ENCODE results near the gene FBXL7.

The FBXL7 gene

DNA sequence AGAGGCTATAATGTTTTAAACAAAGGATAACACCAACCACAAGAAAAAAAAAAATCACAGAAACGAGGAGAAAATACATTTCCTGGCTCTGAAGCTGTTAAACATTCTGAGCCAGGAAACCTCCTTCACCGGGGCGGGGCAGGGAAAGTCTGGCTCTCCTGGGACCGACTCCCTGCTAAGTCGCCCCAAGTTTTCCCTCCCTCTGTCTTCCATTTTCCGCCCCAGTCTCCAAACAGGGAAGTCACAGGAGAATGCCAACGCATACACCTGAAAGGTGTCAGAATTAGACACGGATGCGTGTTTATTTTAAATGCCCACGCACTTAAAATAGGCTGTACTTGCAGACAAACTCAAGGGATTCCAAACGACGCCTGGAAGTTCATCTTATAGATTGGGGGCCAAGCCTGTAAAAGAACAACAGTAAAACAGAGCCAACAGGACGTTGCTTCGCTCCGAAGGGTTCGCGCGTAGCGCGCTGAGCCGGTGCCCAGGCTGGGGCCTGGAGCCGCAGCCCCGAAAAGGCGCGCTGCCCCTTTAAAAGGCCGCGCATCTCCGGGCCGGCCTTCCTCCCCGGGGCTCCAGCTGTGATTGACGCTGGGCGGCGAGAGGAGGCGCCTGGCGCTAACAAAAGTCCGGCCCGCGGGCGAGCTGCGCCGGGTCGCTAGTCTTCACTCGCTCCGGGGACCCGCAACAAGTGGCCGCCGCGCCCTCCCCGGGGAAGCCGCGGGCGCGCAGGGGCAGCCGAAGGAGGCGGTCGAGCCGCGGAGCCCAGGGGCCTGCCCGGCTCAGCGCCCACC is at the start of gene FBXL7:
Gene FBXL7 (plus strand): TSS at position 653 of the 797 bp plus-strand sequence.
- H3K4me2 ChIP-seq (ENCODE audit: low read length) = no peak within 1 kb of the TSS

DNA sequence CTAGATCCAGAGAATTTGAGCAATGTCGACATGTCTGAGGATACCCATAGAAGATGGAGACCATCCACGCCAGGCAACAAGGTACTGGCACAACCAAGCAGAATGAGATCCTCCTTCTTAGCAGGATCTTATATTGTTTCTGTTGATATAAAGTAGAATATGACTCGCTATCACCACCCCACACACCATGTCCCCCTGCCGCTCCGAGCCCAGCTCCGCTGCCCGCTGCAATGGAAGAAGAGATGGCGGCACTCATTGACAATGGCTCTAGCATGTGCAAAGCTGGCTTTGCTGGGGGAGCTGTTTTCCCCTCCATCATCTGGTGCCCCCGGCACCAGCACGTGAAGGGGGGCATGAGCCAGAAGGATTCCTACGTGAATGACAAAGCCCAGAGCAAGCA is 49.5 kb upstream of the FBXL7 start:
- Histone ChIP-seq H3K9me3 (ENCODE audit: low read length) (no peaks in the 10 kb centered on the region), H3K36me3 (ENCODE audit: insufficient read depth, low read length) (no peaks in the 10 kb centered on the region), H3K27ac (ENCODE audit: low read depth, low read length, poor library complexity, severe bottlenecking) (no peak overlapping the region), H3K9ac (ENCODE audit: low read length) (no peak overlapping the region), H3K27me3 (ENCODE audit: insufficient read depth, low read length) (no peaks in the 10 kb centered on the region), H3K4me2 (ENCODE audit: low read length) (no peak overlapping the region), H4K20me1 (ENCODE audit: insufficient read depth, low read length) (no peaks in the 10 kb centered on the region), H3K9me2 (ENCODE audit: low read depth, low read length) (no peaks in the 10 kb centered on the region), H2AFZ (ENCODE audit: low read length) (no peak overlapping the region), H3K4me1 (ENCODE audit: insufficient read depth, low read length, severe bottlenecking) (no peaks in the 10 kb centered on the region), H3K4me3 (ENCODE audit: low read depth, low read length, poor library complexity, severe bottlenecking) (no peak overlapping the region), H3F3A (ENCODE audit: insufficient read depth, low read length) (no peaks in the 10 kb centered on the region), H3K79me2 (ENCODE audit: insufficient read depth, low read length) (no peaks in the 10 kb centered on the region)
- no peak for TF ChIP-seq EZH2 (IDR thresholded peaks at IDR 0.05; ENCODE audit: borderline replicate concordance, low read length)
- TF ChIP-seq, protein P1, sequence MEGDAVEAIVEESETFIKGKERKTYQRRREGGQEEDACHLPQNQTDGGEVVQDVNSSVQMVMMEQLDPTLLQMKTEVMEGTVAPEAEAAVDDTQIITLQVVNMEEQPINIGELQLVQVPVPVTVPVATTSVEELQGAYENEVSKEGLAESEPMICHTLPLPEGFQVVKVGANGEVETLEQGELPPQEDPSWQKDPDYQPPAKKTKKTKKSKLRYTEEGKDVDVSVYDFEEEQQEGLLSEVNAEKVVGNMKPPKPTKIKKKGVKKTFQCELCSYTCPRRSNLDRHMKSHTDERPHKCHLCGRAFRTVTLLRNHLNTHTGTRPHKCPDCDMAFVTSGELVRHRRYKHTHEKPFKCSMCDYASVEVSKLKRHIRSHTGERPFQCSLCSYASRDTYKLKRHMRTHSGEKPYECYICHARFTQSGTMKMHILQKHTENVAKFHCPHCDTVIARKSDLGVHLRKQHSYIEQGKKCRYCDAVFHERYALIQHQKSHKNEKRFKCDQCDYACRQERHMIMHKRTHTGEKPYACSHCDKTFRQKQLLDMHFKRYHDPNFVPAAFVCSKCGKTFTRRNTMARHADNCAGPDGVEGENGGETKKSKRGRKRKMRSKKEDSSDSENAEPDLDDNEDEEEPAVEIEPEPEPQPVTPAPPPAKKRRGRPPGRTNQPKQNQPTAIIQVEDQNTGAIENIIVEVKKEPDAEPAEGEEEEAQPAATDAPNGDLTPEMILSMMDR (IDR thresholded peaks at IDR 0.05; ENCODE audit: low read length) = no peak

More for the DNA sequence above, at the start of gene FBXL7:
- no peaks in the 10 kb centered on the region for H4K20me1 ChIP-seq (ENCODE audit: insufficient read depth, low read length)
- H3K79me2 ChIP-seq (ENCODE audit: insufficient read depth, low read length) = no peaks in the 10 kb centered on the region
- no peak within 1 kb of the TSS for H3K27ac ChIP-seq (ENCODE audit: low read depth, low read length, poor library complexity, severe bottlenecking)
- TF ChIP-seq, protein P1 (IDR thresholded peaks at IDR 0.05; ENCODE audit: low read length) = no peak
- no peak for TF ChIP-seq EZH2 (IDR thresholded peaks at IDR 0.05; ENCODE audit: borderline replicate concordance, low read length)
- no peaks in the 10 kb centered on the region for H3K27me3 ChIP-seq (ENCODE audit: insufficient read depth, low read length)
- H3F3A ChIP-seq (ENCODE audit: insufficient read depth, low read length) = no peaks in the 10 kb centered on the region
- H2AFZ ChIP-seq (ENCODE audit: low read length) = no peak within 1 kb of the TSS
- no peak within 1 kb of the TSS for H3K4me3 ChIP-seq (ENCODE audit: low read depth, low read length, poor library complexity, severe bottlenecking)
- no peaks in the 10 kb centered on the region for H3K36me3 ChIP-seq (ENCODE audit: insufficient read depth, low read length)
- H3K9ac ChIP-seq (ENCODE audit: low read length) = no peak within 1 kb of the TSS
- no peaks in the 10 kb centered on the region for H3K4me1 ChIP-seq (ENCODE audit: insufficient read depth, low read length, severe bottlenecking)
- H3K9me3 ChIP-seq (ENCODE audit: low read length) = no peaks in the 10 kb centered on the region
- no peaks in the 10 kb centered on the region for H3K9me2 ChIP-seq (ENCODE audit: low read depth, low read length)

DNA sequence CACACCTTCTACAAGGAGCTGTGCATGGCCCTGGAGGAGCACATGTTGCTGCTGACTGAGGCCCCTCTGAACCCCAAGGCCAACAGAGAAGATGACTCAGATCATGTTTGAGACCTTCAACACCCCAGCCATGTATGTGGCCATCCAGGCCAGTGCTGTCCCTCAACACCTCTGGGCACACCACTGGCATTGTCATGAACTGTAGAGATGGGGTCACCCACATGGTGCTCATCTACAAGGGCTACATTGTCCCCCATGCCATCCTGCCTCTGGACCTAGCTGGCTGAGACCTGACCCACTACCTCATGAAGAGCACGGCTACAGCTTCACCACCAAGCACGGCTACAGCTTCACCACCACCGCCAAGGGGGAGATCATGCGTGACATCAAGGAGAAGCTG is 49.0 kb upstream of the FBXL7 start:
- H3K9me2 ChIP-seq (ENCODE audit: low read depth, low read length) = no peaks in the 10 kb centered on the region

More for the DNA sequence above, 49.0 kb upstream of the FBXL7 start:
- Histone ChIP-seq H3F3A (ENCODE audit: insufficient read depth, low read length) (no peaks in the 10 kb centered on the region), H3K27ac (ENCODE audit: low read depth, low read length, poor library complexity, severe bottlenecking) (no peak overlapping the region), H3K9me3 (ENCODE audit: low read length) (no peaks in the 10 kb centered on the region), H3K27me3 (ENCODE audit: insufficient read depth, low read length) (no peaks in the 10 kb centered on the region), H3K4me2 (ENCODE audit: low read length) (no peak overlapping the region), H3K4me3 (ENCODE audit: low read depth, low read length, poor library complexity, severe bottlenecking) (no peak overlapping the region), H3K4me1 (ENCODE audit: insufficient read depth, low read length, severe bottlenecking) (no peaks in the 10 kb centered on the region), H2AFZ (ENCODE audit: low read length) (no peak overlapping the region), H4K20me1 (ENCODE audit: insufficient read depth, low read length) (no peaks in the 10 kb centered on the region), H3K36me3 (ENCODE audit: insufficient read depth, low read length) (no peaks in the 10 kb centered on the region), H3K79me2 (ENCODE audit: insufficient read depth, low read length) (no peaks in the 10 kb centered on the region), H3K9ac (ENCODE audit: low read length) (no peak overlapping the region)
- TF ChIP-seq, protein P1 (IDR thresholded peaks at IDR 0.05; ENCODE audit: low read length) = no peak
- TF ChIP-seq EZH2 (IDR thresholded peaks at IDR 0.05; ENCODE audit: borderline replicate concordance, low read length) = no peak
